22Rv1 (cell line): ENCODE data around the gene RAB13.

Experiments
- CTCF ChIP-seq: fragments of 450-650 bp; IDR thresholded peaks from 2 replicates; pipeline ENCODE4 v1.5.1; 2017; ENCODE audit warnings: mild to moderate bottlenecking
- ZFX ChIP-seq: fragments of 450-650 bp; IDR thresholded peaks from 2 replicates; pipeline ENCODE4 v1.6.1; 2017; ENCODE audit warnings: antibody characterized with exemption, borderline replicate concordance

DNA sequence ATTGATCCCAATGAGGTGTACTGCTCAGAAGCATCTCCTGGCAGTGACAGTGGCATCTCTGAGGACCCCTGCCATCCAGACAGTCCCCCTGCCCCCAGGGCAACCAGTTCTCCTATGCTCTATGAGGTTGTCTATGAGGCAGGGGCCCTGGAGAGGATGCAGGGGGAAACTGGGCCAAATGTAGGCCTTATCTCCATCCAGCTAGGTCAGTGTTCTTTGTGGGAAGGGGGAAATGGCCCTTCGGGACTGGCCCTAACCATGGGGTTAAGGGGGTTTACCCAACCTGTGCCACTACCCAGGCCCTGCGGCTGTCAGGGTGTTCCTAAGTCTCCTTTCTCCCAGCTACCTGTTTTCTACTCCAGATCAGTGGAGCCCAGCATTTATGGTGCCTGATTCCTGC is 17.2 kb downstream of the RAB13 start:
- TF ChIP-seq CTCF (no peak), ZFX (no peak)
